Smooth muscle cell (in vitro differentiated cells): ENCODE results near the gene PTBP2. TPM values are rescaled to one million over a fixed set of nuclear protein-coding genes. Genes with fewer than 3 reads are reported as not detected.

Source experiments
- DNase-seq: peaks from one replicate; lab custom pipeline; 2025; ENCODE audit not compliant: unreplicated experiment; lab: John Stamatoyannopoulos, UW
- H2AFZ ChIP-seq: fragments of 200-600 bp; sonication (generic); 2 replicates; pipeline ENCODE4 v1.6.0; 2016; ENCODE audit warnings: antibody characterized with exemption, low read depth, mild to moderate bottlenecking
- H3F3A ChIP-seq: fragments of 200-600 bp; sonication (generic); 2 replicates; pipeline ENCODE4 v1.6.0; 2017; ENCODE audit warnings: antibody characterized with exemption, low read depth
- H3K27ac ChIP-seq: fragments of 200-600 bp; sonication (generic); 2 replicates; pipeline ENCODE4 v1.5.1; 2016; ENCODE audit warnings: low read depth, mild to moderate bottlenecking
- H3K27me3 ChIP-seq: fragments of 200-600 bp; sonication (generic); 2 replicates; pipeline ENCODE4 v1.6.1; 2016; ENCODE audit warnings: low read depth, mild to moderate bottlenecking
- H3K36me3 ChIP-seq: fragments of 200-600 bp; sonication (generic); 2 replicates; pipeline ENCODE4 v1.5.1; 2016; ENCODE audit warnings: low read depth
- H3K4me1 ChIP-seq: fragments of 200-600 bp; sonication (generic); 2 replicates; pipeline ENCODE4 v1.5.1; 2016; ENCODE audit warnings: low read depth
- H3K4me2 ChIP-seq: fragments of 200-600 bp; sonication (generic); 2 replicates; pipeline ENCODE4 v1.6.0; 2016; ENCODE audit warnings: mild to moderate bottlenecking
- H3K4me3 ChIP-seq: fragments of 200-600 bp; sonication (generic); 2 replicates; pipeline ENCODE4 v1.5.1; 2016; ENCODE audit warnings: mild to moderate bottlenecking
- H3K79me2 ChIP-seq: fragments of 200-600 bp; sonication (generic); 2 replicates; pipeline ENCODE4 v1.6.0; 2016; ENCODE audit warnings: low read depth, mild to moderate bottlenecking
- H3K9ac ChIP-seq: fragments of 200-600 bp; sonication (generic); 2 replicates; pipeline ENCODE4 v1.6.0; 2016; ENCODE audit warnings: low read depth
- H3K9me3 ChIP-seq: fragments of 200-600 bp; sonication (generic); replicated peaks from 2 replicates; pipeline ENCODE4 v1.5.1; 2016; ENCODE audit warnings: low read depth
- H4K20me1 ChIP-seq: fragments of 200-600 bp; sonication (generic); 2 replicates; pipeline ENCODE4 v1.6.0; 2016; ENCODE audit warnings: low read depth
- WGBS: methylation state at CpG from one replicate; pipeline ENCODE4 v1.1.7; 2016; ENCODE audit warnings: low lambda C conversion rate; 5-methylcytosine and 5-hydroxymethylcytosine counted together
- polyA plus RNA-seq: library from polyadenylated mRNA; unstranded; fragments of >200 nt; fragmentation: Nextera tagmentation; extraction: Ambion mirVana; gene quantifications from 2 replicates; pipeline ENCODE4 v1.2.1, GENCODE V29; 2016
- total RNA-seq: library from RNA; depleted of rRNA; stranded (reverse); fragments of >200 nt; gene quantifications from 2 replicates; pipeline ENCODE4 v1.2.3, GENCODE V29; 2014
- TF ChIP-seq, protein P1 (sequence below): fragments of 200-600 bp; sonication (generic); IDR thresholded peaks from 2 replicates; pipeline ENCODE4 v1.5.1; 2017; ENCODE audit warnings: borderline replicate concordance, mild to moderate bottlenecking, antibody characterized with exemption; ENCODE audit not compliant: insufficient read depth, poor library complexity, severe bottlenecking

PTBP2 gene
- total and polyA plus RNA-seq, 2 experiments from 2014 or later = 3.3 to 69.7 TPM

- TF ChIP-seq, protein P1, sequence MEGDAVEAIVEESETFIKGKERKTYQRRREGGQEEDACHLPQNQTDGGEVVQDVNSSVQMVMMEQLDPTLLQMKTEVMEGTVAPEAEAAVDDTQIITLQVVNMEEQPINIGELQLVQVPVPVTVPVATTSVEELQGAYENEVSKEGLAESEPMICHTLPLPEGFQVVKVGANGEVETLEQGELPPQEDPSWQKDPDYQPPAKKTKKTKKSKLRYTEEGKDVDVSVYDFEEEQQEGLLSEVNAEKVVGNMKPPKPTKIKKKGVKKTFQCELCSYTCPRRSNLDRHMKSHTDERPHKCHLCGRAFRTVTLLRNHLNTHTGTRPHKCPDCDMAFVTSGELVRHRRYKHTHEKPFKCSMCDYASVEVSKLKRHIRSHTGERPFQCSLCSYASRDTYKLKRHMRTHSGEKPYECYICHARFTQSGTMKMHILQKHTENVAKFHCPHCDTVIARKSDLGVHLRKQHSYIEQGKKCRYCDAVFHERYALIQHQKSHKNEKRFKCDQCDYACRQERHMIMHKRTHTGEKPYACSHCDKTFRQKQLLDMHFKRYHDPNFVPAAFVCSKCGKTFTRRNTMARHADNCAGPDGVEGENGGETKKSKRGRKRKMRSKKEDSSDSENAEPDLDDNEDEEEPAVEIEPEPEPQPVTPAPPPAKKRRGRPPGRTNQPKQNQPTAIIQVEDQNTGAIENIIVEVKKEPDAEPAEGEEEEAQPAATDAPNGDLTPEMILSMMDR = no peak
- no peak overlapping the region for H3K9ac ChIP-seq
- no peaks in the 10 kb centered on the region for H3K36me3 ChIP-seq
- H3K27me3 ChIP-seq = no peaks in the 10 kb centered on the region
- no peak for DNase-seq
- no peaks in the 10 kb centered on the region for H3K79me2 ChIP-seq
- no peak overlapping the region for H3K4me2 ChIP-seq
- no peaks in the 10 kb centered on the region for H4K20me1 ChIP-seq
- H2AFZ ChIP-seq = no peak overlapping the region
- H3K9me3 ChIP-seq = no peaks in the 10 kb centered on the region
- no peak overlapping the region for H3K4me3 ChIP-seq
- peaks cover 3% of the 10 kb centered on the region for H3F3A ChIP-seq
- no peaks in the 10 kb centered on the region for H3K4me1 ChIP-seq
- no peak overlapping the region for H3K27ac ChIP-seq
These were observed 104.5 kb downstream of the PTBP2 start for GRCh38 chr1:96825950-96826576.

DNA sequence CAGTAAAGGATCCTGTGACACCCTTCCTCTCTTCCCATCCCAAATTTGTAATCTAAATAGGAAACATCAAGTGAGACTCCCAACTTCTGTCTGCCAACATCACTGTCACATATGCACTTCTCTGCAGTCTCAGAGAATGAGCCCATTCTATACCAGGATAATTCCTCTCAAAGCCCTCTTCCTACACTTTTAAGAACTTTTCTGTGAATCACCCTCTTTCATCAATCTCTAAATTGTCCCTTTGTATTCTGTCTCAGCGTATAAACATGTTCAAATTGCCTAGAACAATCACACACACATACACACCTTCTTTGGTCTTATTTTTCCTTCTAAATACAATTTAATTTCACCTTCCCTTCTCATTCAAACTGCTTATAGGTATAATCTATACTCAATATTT is 111.8 kb downstream of the PTBP2 start:
- no peak for DNase-seq
- TF ChIP-seq, protein P1 = no peak
- Histone ChIP-seq H3K4me3 (no peak overlapping the region), H3K9ac (no peak overlapping the region), H3K36me3 (no peaks in the 10 kb centered on the region), H3K27ac (no peak overlapping the region), H3K27me3 (no peaks in the 10 kb centered on the region), H3F3A (no peaks in the 10 kb centered on the region), H4K20me1 (no peaks in the 10 kb centered on the region), H3K79me2 (no peaks in the 10 kb centered on the region), H3K4me2 (no peak overlapping the region), H3K4me1 (no peaks in the 10 kb centered on the region), H2AFZ (no peak overlapping the region), H3K9me3 (no peaks in the 10 kb centered on the region)
- 85% methylated on average over 1 of the region's 1 CpG for WGBS

DNA sequence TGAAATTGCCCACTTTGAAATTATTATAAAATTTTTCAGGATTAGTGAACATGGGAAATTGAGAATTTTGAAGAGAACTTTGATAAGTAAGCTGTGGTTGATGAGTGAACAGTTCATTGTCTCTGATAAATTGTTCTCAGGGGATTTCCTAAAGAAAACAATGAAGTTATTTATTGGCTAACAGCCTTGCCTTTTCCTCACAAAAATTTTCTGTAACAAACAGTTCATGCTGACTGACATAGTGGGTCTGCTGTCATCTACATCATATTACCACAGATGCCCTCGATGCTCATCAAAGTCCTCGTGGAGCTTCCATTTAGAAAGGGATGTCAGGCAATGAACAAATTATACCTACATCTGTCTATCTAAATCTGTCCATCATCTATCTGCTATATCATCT is 113.4 kb downstream of the PTBP2 start:
- Histone ChIP-seq H3K9ac (no peak overlapping the region), H3K4me3 (no peak overlapping the region), H4K20me1 (no peaks in the 10 kb centered on the region), H3K36me3 (no peaks in the 10 kb centered on the region), H3F3A (no peaks in the 10 kb centered on the region), H3K27ac (no peak overlapping the region), H3K9me3 (no peaks in the 10 kb centered on the region), H3K27me3 (no peaks in the 10 kb centered on the region), H3K79me2 (no peaks in the 10 kb centered on the region), H2AFZ (no peak overlapping the region), H3K4me1 (no peaks in the 10 kb centered on the region), H3K4me2 (no peak overlapping the region)
- TF ChIP-seq, protein P1 = no peak
- no peak for DNase-seq
- WGBS = 100% methylated on average over 2 of the region's 2 CpGs
